Parathyroid adenoma (tissue), 2 donors: ENCODE measurements around the gene GPC3.

Source experiments
- H2AFZ ChIP-seq: fragments of 300-600 bp; sonication (generic); one replicate; pipeline ENCODE4 v1.7.0; 2017; ENCODE audit warnings: antibody characterized with exemption, mild to moderate bottlenecking
- H3K27ac ChIP-seq: fragments of 300-600 bp; sonication (generic); one replicate; pipeline ENCODE4 v1.7.0; 2017
- H3K27me3 ChIP-seq: fragments of 300-600 bp; sonication (generic); one replicate; pipeline ENCODE4 v1.7.0; 2017; ENCODE audit warnings: low read length; ENCODE audit not compliant: control insufficient read depth, insufficient read depth
- H3K36me3 ChIP-seq: fragments of 300-600 bp; sonication (generic); one replicate; pipeline ENCODE4 v1.7.0; 2017; ENCODE audit warnings: low read length; ENCODE audit not compliant: control insufficient read depth, insufficient read depth
- H3K4me1 ChIP-seq: fragments of 300-600 bp; sonication (generic); one replicate; pipeline ENCODE4 v1.7.0; 2017; ENCODE audit warnings: control low read depth
- H3K4me2 ChIP-seq: fragments of 300-600 bp; sonication (generic); one replicate; pipeline ENCODE4 v1.7.0; 2017; ENCODE audit warnings: low read length
- H3K4me3 ChIP-seq: fragments of 300-600 bp; sonication (generic); one replicate; pipeline ENCODE4 v1.7.0; 2017; ENCODE audit warnings: low read depth, low read length
- H3K79me2 ChIP-seq: fragments of 300-600 bp; sonication (generic); one replicate; pipeline ENCODE4 v1.7.0; 2017; ENCODE audit warnings: control low read depth
- H3K9ac ChIP-seq: fragments of 300-600 bp; sonication (generic); one replicate; pipeline ENCODE4 v1.7.0; 2017; ENCODE audit warnings: mild to moderate bottlenecking
- H3K9me3 ChIP-seq: fragments of 300-600 bp; sonication (generic); one replicate; pipeline ENCODE4 v1.7.0; 2017; ENCODE audit warnings: low read length; ENCODE audit not compliant: control insufficient read depth
- CTCF ChIP-seq: fragments of 300-600 bp; sonication (generic); IDR thresholded peaks from one replicate; pipeline ENCODE4 v1.7.0; 2017; ENCODE audit warnings: antibody characterized with exemption, mild to moderate bottlenecking
- donor health status: primary hyperparathyroidism.

Gene GPC3

DNA sequence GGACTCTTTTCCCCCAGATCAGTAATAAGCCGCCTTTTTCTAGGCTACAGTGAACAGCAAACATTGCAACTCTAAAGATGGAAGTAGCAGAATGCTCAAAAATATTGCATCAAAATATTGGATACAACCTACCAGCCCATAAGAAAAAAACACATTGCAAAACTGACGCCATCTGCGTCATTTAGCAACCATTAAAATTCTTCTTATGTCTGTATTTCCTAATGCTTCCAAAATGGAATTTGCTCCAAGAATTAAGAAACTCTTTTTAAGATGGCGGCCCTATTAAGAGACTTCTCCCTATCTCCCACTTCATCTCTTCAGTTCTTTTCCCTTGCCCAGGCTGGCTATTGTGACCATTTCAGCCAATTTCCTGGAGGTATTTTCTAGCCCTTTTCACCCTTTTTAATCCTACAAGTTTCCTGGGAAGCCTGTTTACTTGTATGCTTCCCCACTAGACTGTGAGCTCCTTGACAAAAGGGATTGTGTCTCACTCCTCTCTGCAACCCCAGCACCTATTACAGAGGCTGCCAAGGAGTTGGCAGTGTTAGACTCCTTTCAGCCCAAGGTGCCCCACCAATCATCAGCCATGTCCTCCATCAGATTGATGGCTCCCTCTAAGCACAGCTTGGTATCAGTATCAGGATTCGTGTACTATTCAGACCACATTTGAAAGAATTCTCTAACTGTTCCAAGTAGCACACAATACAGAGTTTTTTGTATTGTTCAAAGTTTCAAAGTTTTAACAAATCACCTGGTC lies 4.4 kb downstream of the GPC3 start:
- H3K79me2 ChIP-seq = no peaks in the 10 kb centered on the region
- H3K27me3 ChIP-seq = no peaks in the 10 kb centered on the region
- H3K9me3 ChIP-seq = no peaks in the 10 kb centered on the region
- no peak overlapping the region for H3K4me3 ChIP-seq
- no peak overlapping the region for H3K27ac ChIP-seq
- no peak overlapping the region for H2AFZ ChIP-seq
- H3K9ac ChIP-seq = no peak overlapping the region
- H3K4me1 ChIP-seq = no peaks in the 10 kb centered on the region
- no peak overlapping the region for H3K4me2 ChIP-seq
- TF ChIP-seq CTCF = no peak
- H3K36me3 ChIP-seq = no peaks in the 10 kb centered on the region

DNA sequence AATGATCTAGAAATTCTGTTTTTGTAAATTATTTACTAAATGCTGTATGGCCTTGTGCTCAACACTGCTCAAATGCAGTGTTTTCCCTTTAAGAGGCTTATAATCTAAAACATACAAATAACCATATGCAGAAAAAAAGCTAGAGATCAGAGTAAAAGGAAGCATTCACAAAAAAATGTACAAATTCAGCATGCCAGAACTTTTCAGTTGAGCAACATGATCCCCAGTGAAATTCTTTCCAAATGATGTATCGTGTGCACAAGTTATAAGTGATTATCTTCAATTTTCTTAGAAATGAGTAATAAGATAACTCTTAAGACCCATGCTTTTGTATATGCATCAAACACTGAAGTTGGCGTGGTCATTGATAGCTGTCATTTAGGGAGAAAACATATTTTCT lies 5.0 kb downstream of the GPC3 start:
- Histone ChIP-seq H2AFZ (no peak overlapping the region), H3K9ac (no peak overlapping the region), H3K4me3 (no peak overlapping the region), H3K27me3 (no peaks in the 10 kb centered on the region), H3K4me2 (no peak overlapping the region), H3K27ac (no peak overlapping the region), H3K79me2 (no peaks in the 10 kb centered on the region), H3K4me1 (no peaks in the 10 kb centered on the region), H3K9me3 (no peaks in the 10 kb centered on the region), H3K36me3 (no peaks in the 10 kb centered on the region)
- TF ChIP-seq CTCF = no peak

DNA sequence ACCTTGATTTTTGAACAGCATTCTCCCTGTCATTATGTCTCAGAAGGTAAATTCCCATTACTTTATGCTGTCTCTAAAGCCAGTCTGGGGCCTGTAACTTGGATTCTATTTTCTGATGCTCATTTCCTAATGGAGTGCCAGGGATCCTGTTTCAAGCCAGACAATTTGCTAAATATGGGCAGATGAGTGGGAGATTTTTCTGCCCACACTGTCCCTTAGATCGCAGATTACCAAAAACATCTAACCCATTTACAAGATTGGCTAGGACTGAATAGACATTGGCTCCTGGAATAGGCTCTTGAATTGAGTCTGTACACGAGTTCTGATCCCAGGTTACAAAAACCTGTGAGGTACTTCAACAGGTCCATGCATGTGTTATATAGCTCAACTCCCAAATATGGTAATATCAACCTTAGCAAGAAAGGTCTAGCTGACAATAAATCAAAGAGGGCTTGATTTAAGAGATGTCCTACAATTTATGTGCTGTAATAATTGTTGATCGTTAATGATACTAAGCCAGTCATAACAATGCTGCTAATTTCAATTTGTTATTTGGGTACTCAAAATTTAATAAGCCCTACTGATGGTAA lies 5.7 kb downstream of the GPC3 start:
- no peaks in the 10 kb centered on the region for H3K4me1 ChIP-seq
- no peak for TF ChIP-seq CTCF
- H3K36me3 ChIP-seq = no peaks in the 10 kb centered on the region
- H3K9ac ChIP-seq = no peak overlapping the region
- no peaks in the 10 kb centered on the region for H3K27me3 ChIP-seq
- H3K4me3 ChIP-seq = no peak overlapping the region
- H3K27ac ChIP-seq = no peak overlapping the region
- H3K9me3 ChIP-seq = no peaks in the 10 kb centered on the region
- no peak overlapping the region for H2AFZ ChIP-seq
- H3K79me2 ChIP-seq = no peaks in the 10 kb centered on the region
- no peak overlapping the region for H3K4me2 ChIP-seq

- H3K4me1 ChIP-seq = no peaks in the 10 kb centered on the region
Observed at GRCh38 chrX:133973704-133974103, 11.7 kb downstream of the GPC3 start.

More at GRCh38 chrX:133973704-133974103, 11.7 kb downstream of the GPC3 start:
- no peak overlapping the region for H2AFZ ChIP-seq
- no peak overlapping the region for H3K9ac ChIP-seq
- H3K36me3 ChIP-seq = no peaks in the 10 kb centered on the region
- H3K27ac ChIP-seq = no peak overlapping the region
- H3K4me3 ChIP-seq = no peak overlapping the region
- no peaks in the 10 kb centered on the region for H3K27me3 ChIP-seq
- H3K9me3 ChIP-seq = no peaks in the 10 kb centered on the region
- no peaks in the 10 kb centered on the region for H3K79me2 ChIP-seq
- no peak for TF ChIP-seq CTCF
- no peak overlapping the region for H3K4me2 ChIP-seq
